DMS153 (cell line): Measurements from ENCODE around the gene ZBTB16.
A peak's percentile ranks its signal among the peaks of the same experiment; 100 is the strongest.

Experiments
- DNase-seq: peaks from one replicate; lab custom pipeline; 2025; lab: John Stamatoyannopoulos, UW

The ZBTB16 gene

GRCh38 chr11:114168691-114169090 lies 109.2 kb downstream of the ZBTB16 start:
- DNase-seq = no peak

GRCh38 chr11:114169321-114169749 lies 109.8 kb downstream of the ZBTB16 start:
- DNase-seq = no peak

- DNase-seq = no peak
Observed at GRCh38 chr11:114169821-114170220, 110.3 kb downstream of the ZBTB16 start.

- no peak for DNase-seq
Observed at GRCh38 chr11:114170226-114170625, 110.7 kb downstream of the ZBTB16 start.

- DNase-seq = no peak
Observed at GRCh38 chr11:114171257-114172054, 111.9 kb downstream of the ZBTB16 start.

GRCh38 chr11:114172055-114172861 lies 112.7 kb downstream of the ZBTB16 start:
- peak; percentile 21 for DNase-seq

- no peak for DNase-seq
Observed at GRCh38 chr11:114172871-114173444, 113.4 kb downstream of the ZBTB16 start.

- DNase-seq = no peak
Observed at GRCh38 chr11:114173843-114174242, 114.3 kb downstream of the ZBTB16 start.

GRCh38 chr11:114174712-114175495 lies 115.4 kb downstream of the ZBTB16 start:
- no peak for DNase-seq

GRCh38 chr11:114175706-114176105 lies 116.2 kb downstream of the ZBTB16 start:
- DNase-seq = no peak

GRCh38 chr11:114176321-114176720 lies 116.8 kb downstream of the ZBTB16 start:
- DNase-seq = no peak

GRCh38 chr11:114178656-114179055 lies 119.1 kb downstream of the ZBTB16 start:
- no peak for DNase-seq

- DNase-seq = peak; percentile 70
Observed at GRCh38 chr11:114179234-114179941, 119.9 kb downstream of the ZBTB16 start.

GRCh38 chr11:114180301-114181055 lies 121.0 kb downstream of the ZBTB16 start:
- peak; percentile 31 for DNase-seq

- no peak for DNase-seq
Observed at GRCh38 chr11:114181195-114181594, 121.7 kb downstream of the ZBTB16 start.

- no peak for DNase-seq
Observed at GRCh38 chr11:114181752-114182151, 122.2 kb downstream of the ZBTB16 start.

- no peak for DNase-seq
Observed at GRCh38 chr11:114182471-114183043, 123.0 kb downstream of the ZBTB16 start.

GRCh38 chr11:114183044-114183511 lies 123.6 kb downstream of the ZBTB16 start:
- DNase-seq = no peak

- no peak for DNase-seq
Observed at GRCh38 chr11:114185436-114185835, 125.9 kb downstream of the ZBTB16 start.

GRCh38 chr11:114187173-114187572 lies 127.7 kb downstream of the ZBTB16 start:
- DNase-seq = no peak
